Measurements from ENCODE around the gene PHOX2A.

DNA sequence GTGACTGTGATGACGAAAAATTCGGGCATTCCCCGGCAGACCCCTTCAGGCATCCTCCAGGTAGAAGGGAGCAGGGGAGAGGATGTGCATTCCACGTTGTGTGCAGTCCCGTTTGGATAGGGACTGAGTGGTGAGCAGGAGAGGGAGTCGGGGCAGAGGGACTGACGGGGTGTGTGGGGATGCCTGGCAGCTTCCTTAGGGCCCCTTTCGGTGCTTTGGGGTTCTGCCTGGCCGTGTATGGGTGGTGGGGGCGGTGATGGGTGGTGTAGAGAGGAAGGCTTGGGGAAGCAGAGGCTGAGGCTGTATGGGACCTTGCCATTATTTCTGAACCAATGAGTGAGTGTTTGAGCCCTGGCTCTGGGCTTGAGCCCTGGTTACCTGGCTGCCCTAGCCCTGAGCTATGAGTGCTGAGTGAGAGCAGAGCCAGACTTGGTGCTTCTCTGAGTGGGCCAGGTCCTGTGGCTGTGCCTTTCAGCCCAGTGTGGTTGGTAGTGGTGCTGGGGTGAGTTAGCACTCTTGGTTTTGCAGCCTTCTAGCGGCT, 18.5 kb downstream of the PHOX2A start:
- TF ChIP-seq, protein P1, sequence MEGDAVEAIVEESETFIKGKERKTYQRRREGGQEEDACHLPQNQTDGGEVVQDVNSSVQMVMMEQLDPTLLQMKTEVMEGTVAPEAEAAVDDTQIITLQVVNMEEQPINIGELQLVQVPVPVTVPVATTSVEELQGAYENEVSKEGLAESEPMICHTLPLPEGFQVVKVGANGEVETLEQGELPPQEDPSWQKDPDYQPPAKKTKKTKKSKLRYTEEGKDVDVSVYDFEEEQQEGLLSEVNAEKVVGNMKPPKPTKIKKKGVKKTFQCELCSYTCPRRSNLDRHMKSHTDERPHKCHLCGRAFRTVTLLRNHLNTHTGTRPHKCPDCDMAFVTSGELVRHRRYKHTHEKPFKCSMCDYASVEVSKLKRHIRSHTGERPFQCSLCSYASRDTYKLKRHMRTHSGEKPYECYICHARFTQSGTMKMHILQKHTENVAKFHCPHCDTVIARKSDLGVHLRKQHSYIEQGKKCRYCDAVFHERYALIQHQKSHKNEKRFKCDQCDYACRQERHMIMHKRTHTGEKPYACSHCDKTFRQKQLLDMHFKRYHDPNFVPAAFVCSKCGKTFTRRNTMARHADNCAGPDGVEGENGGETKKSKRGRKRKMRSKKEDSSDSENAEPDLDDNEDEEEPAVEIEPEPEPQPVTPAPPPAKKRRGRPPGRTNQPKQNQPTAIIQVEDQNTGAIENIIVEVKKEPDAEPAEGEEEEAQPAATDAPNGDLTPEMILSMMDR (IDR thresholded peaks at IDR 0.05) = no peak
- no peak for TF ChIP-seq POLR2A (IDR thresholded peaks at IDR 0.05)

Data from breast epithelium (tissue), 3 donors.